ENCODE results near the gene MAD2L2. TPM values are rescaled to one million over a fixed set of nuclear protein-coding genes. Genes with fewer than 3 reads are reported as not detected.

MAD2L2 gene
- total RNA-seq, 4 donors from 2014 or later, result 5.2 to 11.4 (median 7.1) TPM

GRCh38 chr1:11675325-11675724 lies 5.6 kb downstream of the MAD2L2 start:
- Histone ChIP-seq H3K36me3 (peaks cover 0 to 3% (median 0%) of the 10 kb centered on the region in 4 donors), H3K9me3 (no peaks in the 10 kb centered on the region), H3K27ac (no peak overlapping the region), H3K4me3 (no peak overlapping the region), H3K4me1 (peaks cover 0 to 9% (median 4%) of the 10 kb centered on the region in 4 donors), H3K27me3 (no peaks in the 10 kb centered on the region)
- intact Hi-C loops (cut with DNase I; ENCODE audit: low total_unique reads) (no loop called here), in situ Hi-C loops (cut with MboI; ENCODE audit: low pct_ligation_motif_present in 1 of 4, low pct_unique_long_range_greater_than_20kb in 1 of 4, low sequenced_read_pairs in 3 of 4) (no loop called here)
- WGBS, 2 donors (ENCODE audit: low coverage in 1 of 2), result 95% methylated on average over 7 of the region's 10 CpGs; no CpG with 5 or more reads in 1 of the 2 donors
- no peak for DNase-seq
- TF ChIP-seq EP300 (IDR thresholded peaks at IDR 0.05; ENCODE audit: low read depth) (no peak), CTCF (IDR thresholded peaks at IDR 0.05) (no peak), POLR2A (IDR thresholded peaks at IDR 0.05) (no peak), POLR2AphosphoS5 (IDR thresholded peaks at IDR 0.05) (no peak)

- no peak for DNase-seq
- peaks cover 0 to under 1% (median 0%) of the 10 kb centered on the region in 4 donors for H3K4me1 ChIP-seq
- H3K36me3 ChIP-seq, result peaks cover 0 to 3% (median 0%) of the 10 kb centered on the region in 4 donors
- no peaks in the 10 kb centered on the region for H3K9me3 ChIP-seq
- WGBS, 2 donors (ENCODE audit: low coverage in 1 of 2), result 91% methylated on average over 4 to 12 of the region's 14 CpGs
- H3K27me3 ChIP-seq, result no peaks in the 10 kb centered on the region
- no peak overlapping the region for H3K4me3 ChIP-seq
- intact Hi-C loops (cut with DNase I; ENCODE audit: low total_unique reads), result no loop called here
- H3K27ac ChIP-seq, result no peak overlapping the region
- TF ChIP-seq POLR2AphosphoS5 (IDR thresholded peaks at IDR 0.05) (no peak), POLR2A (IDR thresholded peaks at IDR 0.05) (no peak), EP300 (IDR thresholded peaks at IDR 0.05; ENCODE audit: low read depth) (no peak), CTCF (IDR thresholded peaks at IDR 0.05) (no peak)
- in situ Hi-C loops (cut with MboI; ENCODE audit: low pct_ligation_motif_present in 1 of 4, low pct_unique_long_range_greater_than_20kb in 1 of 4, low sequenced_read_pairs in 3 of 4), result no loop called here
Measured at GRCh38 chr1:11674488-11674887, 6.5 kb downstream of the MAD2L2 start.

GRCh38 chr1:11673089-11673769 lies 7.7 kb downstream of the MAD2L2 start:
- intact Hi-C loops (cut with DNase I; ENCODE audit: low total_unique reads), result no loop called here

GRCh38 chr1:11671544-11672286 lies 9.2 kb downstream of the MAD2L2 start:
- no peaks in the 10 kb centered on the region for H3K9me3 ChIP-seq
- intact Hi-C loops (cut with DNase I; ENCODE audit: low total_unique reads) (no loop called here), in situ Hi-C loops (cut with MboI; ENCODE audit: low pct_ligation_motif_present in 1 of 4, low pct_unique_long_range_greater_than_20kb in 1 of 4, low sequenced_read_pairs in 3 of 4) (no loop called here)
- no peak overlapping the region for H3K4me3 ChIP-seq
- no peak for DNase-seq
- WGBS, 2 donors (ENCODE audit: low coverage in 1 of 2), result 92% methylated on average over 14 of the region's 14 CpGs; no CpG with 5 or more reads in 1 of the 2 donors
- H3K27ac ChIP-seq, result no peak overlapping the region
- no peaks in the 10 kb centered on the region for H3K27me3 ChIP-seq
- TF ChIP-seq CTCF (IDR thresholded peaks at IDR 0.05), result no peak
- no peaks in the 10 kb centered on the region for H3K4me1 ChIP-seq
- H3K36me3 ChIP-seq, result peaks cover 0 to 3% (median 0%) of the 10 kb centered on the region in 4 donors

More at GRCh38 chr1:11673089-11673769, 7.7 kb downstream of the MAD2L2 start:
- H3K36me3 ChIP-seq, result peaks cover 0 to 3% (median 0%) of the 10 kb centered on the region in 4 donors
- no peak overlapping the region for H3K27ac ChIP-seq
- H3K9me3 ChIP-seq, result no peaks in the 10 kb centered on the region
- in situ Hi-C loops (cut with MboI; ENCODE audit: low pct_ligation_motif_present in 1 of 4, low pct_unique_long_range_greater_than_20kb in 1 of 4, low sequenced_read_pairs in 3 of 4), result no loop called here
- TF ChIP-seq POLR2AphosphoS5 (IDR thresholded peaks at IDR 0.05) (no peak), EP300 (IDR thresholded peaks at IDR 0.05; ENCODE audit: low read depth) (no peak)
- no peak overlapping the region for H3K4me3 ChIP-seq
- 96% methylated on average over 11 of the region's 14 CpGs; no CpG with 5 or more reads in 1 of the 2 donors for WGBS, 2 donors (ENCODE audit: low coverage in 1 of 2)
- no peaks in the 10 kb centered on the region for H3K27me3 ChIP-seq
- no peaks in the 10 kb centered on the region for H3K4me1 ChIP-seq
- DNase-seq, result no peak

All from transverse colon (tissue), 4 donors.